Measurements from ENCODE around the gene PPP2R2C. TPM values are rescaled to one million over a fixed set of nuclear protein-coding genes. Genes with fewer than 3 reads are reported as not detected.

Gene PPP2R2C
- total and polyA plus RNA-seq, 10 of the 15 experiments (the other 5 are each of a cell fraction or from before 2014, with no cell fraction given) = 0.13 to 0.15 TPM; not detected in 8

DNA sequence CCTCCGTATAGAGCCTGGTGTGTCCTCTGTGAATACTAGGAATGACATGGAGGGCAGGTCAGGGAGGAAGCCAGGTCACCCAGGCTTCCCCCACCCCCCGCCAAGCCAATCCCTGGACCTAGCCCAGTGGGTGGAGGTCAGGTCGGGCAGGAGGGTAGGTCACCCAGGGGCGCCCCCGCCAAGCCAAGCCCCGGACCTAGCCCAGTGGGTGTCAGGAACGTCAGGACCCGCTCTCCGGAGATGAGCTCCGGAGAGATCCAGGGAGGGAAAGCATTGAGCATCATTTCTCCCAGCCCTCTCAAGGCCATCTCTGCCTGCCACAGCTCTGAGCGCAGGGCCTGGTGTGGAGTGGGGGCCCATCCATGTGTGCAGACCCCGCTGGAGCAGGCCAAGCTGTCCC, 154.2 kb downstream of the PPP2R2C start:
- no peak for FAIRE-seq

More for the DNA sequence above, 154.2 kb downstream of the PPP2R2C start:
- no peaks in the 10 kb centered on the region for H3K4me1 ChIP-seq (ENCODE audit: control insufficient read depth, insufficient read depth, low read length)
- WGBS (ENCODE audit: insufficient coverage, insufficient replicate concordance, low lambda C conversion rate, missing lambda C conversion rate) = 18% methylated on average over 12 of the region's 12 CpGs
- H3K27ac ChIP-seq (ENCODE audit: control insufficient read depth, insufficient read depth) = no peak overlapping the region
- no peak overlapping the region for H3K4me3 ChIP-seq
- no peaks in the 10 kb centered on the region; the same call in 2 of the 3 replicates for H3K9me3 ChIP-seq (replicated peaks; ENCODE audit: control insufficient read depth, insufficient read depth, low read length)
- no peaks in the 10 kb centered on the region for H3K36me3 ChIP-seq (ENCODE audit: control insufficient read depth in 2 of 2, insufficient read depth in 2 of 2, low read length in 1 of 2)
- H2AFZ ChIP-seq (ENCODE audit: control insufficient read depth, low read depth, low read length) = no peak overlapping the region
- H4K20me1 ChIP-seq (ENCODE audit: control insufficient read depth, insufficient read depth) = no peaks in the 10 kb centered on the region
- RAD21 ChIA-PET (ENCODE audit: unreplicated experiment) = no interaction called here
- TF ChIP-seq TARDBP (IDR thresholded peaks at IDR 0.05; ENCODE audit: borderline replicate concordance) = no peak
- no peak for TF ChIP-seq WRNIP1 (IDR thresholded peaks at IDR 0.05; ENCODE audit: borderline replicate concordance, low read depth, low read length)
- TF ChIP-seq NFIC (IDR thresholded peaks at IDR 0.05; ENCODE audit: low read depth, low read length) = no peak
- no peak for TF ChIP-seq HCFC1 (IDR thresholded peaks at IDR 0.05; ENCODE audit: low read length)
- no peak for TF ChIP-seq SREBF2 (IDR thresholded peaks at IDR 0.05; ENCODE audit: low read length)
- TF ChIP-seq SMAD1 (IDR thresholded peaks at IDR 0.05; ENCODE audit: low read depth, partially characterized antibody) = no peak
- TF ChIP-seq ZBTB11 (CRISPR knock-in tag; IDR thresholded peaks at IDR 0.05) = no peak
- no peak for TF ChIP-seq NR2C1 (IDR thresholded peaks at IDR 0.05)
- no peak for TF ChIP-seq JUNB (IDR thresholded peaks at IDR 0.05)
- TF ChIP-seq ZNF384 (IDR thresholded peaks at IDR 0.05; ENCODE audit: borderline replicate concordance, low read depth, low read length) = no peak
- TF ChIP-seq CHD4 (IDR thresholded peaks at IDR 0.05) = no peak
- no peak for TF ChIP-seq SMARCA5 (IDR thresholded peaks at IDR 0.05)
- TF ChIP-seq ATF3 (IDR thresholded peaks at IDR 0.05; ENCODE audit: borderline replicate concordance, extremely low read depth, low read depth, low read length) = no peak
- TF ChIP-seq, protein P1, sequence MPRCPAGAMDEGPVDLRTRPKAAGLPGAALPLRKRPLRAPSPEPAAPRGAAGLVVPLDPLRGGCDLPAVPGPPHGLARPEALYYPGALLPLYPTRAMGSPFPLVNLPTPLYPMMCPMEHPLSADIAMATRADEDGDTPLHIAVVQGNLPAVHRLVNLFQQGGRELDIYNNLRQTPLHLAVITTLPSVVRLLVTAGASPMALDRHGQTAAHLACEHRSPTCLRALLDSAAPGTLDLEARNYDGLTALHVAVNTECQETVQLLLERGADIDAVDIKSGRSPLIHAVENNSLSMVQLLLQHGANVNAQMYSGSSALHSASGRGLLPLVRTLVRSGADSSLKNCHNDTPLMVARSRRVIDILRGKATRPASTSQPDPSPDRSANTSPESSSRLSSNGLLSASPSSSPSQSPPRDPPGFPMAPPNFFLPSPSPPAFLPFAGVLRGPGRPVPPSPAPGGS (IDR thresholded peaks at IDR 0.05; ENCODE audit: borderline replicate concordance, insufficient read depth, low read depth, low read length, poor library complexity, severe bottlenecking) = no peak
- TF ChIP-seq BRCA1 (IDR thresholded peaks at IDR 0.05; ENCODE audit: low read depth, low read length) = no peak
- TF ChIP-seq, protein P2, sequence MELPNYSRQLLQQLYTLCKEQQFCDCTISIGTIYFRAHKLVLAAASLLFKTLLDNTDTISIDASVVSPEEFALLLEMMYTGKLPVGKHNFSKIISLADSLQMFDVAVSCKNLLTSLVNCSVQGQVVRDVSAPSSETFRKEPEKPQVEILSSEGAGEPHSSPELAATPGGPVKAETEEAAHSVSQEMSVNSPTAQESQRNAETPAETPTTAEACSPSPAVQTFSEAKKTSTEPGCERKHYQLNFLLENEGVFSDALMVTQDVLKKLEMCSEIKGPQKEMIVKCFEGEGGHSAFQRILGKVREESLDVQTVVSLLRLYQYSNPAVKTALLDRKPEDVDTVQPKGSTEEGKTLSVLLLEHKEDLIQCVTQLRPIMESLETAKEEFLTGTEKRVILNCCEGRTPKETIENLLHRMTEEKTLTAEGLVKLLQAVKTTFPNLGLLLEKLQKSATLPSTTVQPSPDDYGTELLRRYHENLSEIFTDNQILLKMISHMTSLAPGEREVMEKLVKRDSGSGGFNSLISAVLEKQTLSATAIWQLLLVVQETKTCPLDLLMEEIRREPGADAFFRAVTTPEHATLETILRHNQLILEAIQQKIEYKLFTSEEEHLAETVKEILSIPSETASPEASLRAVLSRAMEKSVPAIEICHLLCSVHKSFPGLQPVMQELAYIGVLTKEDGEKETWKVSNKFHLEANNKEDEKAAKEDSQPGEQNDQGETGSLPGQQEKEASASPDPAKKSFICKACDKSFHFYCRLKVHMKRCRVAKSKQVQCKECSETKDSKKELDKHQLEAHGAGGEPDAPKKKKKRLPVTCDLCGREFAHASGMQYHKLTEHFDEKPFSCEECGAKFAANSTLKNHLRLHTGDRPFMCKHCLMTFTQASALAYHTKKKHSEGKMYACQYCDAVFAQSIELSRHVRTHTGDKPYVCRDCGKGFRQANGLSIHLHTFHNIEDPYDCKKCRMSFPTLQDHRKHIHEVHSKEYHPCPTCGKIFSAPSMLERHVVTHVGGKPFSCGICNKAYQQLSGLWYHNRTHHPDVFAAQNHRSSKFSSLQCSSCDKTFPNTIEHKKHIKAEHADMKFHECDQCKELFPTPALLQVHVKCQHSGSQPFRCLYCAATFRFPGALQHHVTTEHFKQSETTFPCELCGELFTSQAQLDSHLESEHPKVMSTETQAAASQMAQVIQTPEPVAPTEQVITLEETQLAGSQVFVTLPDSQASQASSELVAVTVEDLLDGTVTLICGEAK (IDR thresholded peaks at IDR 0.05; ENCODE audit: borderline replicate concordance) = no peak
- TF ChIP-seq NR2C2 (IDR thresholded peaks at IDR 0.05; ENCODE audit: borderline replicate concordance, control insufficient read depth, insufficient read length, low read depth) = no peak
- intact Hi-C loops (cut with micrococcal nuclease; ENCODE audit: unreplicated experiment) (no loop called here), in situ Hi-C loops (cut with MboI) (no loop called here)
- POLR2A ChIA-PET = no interaction called here
- no peak overlapping the region for H3K4me2 ChIP-seq (ENCODE audit: control insufficient read depth, insufficient read depth)
- no peaks in the 10 kb centered on the region for H3K79me2 ChIP-seq (ENCODE audit: control insufficient read depth, insufficient read depth, low read length)
- no TSS peak for BruUV-seq (replicated peaks)
- CTCF ChIA-PET = interaction anchor here (1.2 to 20.1 kb wide), 2 partner anchors 13 to 67 kb away, joined by 3 to 469 read pairs; no protein-coding TSS in a partner anchor
- no peaks in the 10 kb centered on the region; a peak in 3 of 4 replicates for H3K27me3 ChIP-seq (replicated peaks in 1 of 2; ENCODE audit: control insufficient read depth in 2 of 2, insufficient read depth in 2 of 2, low read length in 1 of 2)
- ATAC-seq = no peak
- H3K9ac ChIP-seq (ENCODE audit: control insufficient read depth, insufficient read depth, low read length) = no peak overlapping the region
- DNase-seq (ENCODE audit: low read depth, low spot score) = no peak
- SMC1A ChIA-PET (ENCODE audit: uncharacterized antibody, unreplicated experiment) = no interaction called here

All from GM12878 (cell line).